ENCODE results near the gene KCTD1.

Gene KCTD1

GRCh38 chr18:26436176-26437051, 111.9 kb downstream of the KCTD1 start:
- TF ChIP-seq CTCF (IDR thresholded peaks at IDR 0.05), result no peak

DNA sequence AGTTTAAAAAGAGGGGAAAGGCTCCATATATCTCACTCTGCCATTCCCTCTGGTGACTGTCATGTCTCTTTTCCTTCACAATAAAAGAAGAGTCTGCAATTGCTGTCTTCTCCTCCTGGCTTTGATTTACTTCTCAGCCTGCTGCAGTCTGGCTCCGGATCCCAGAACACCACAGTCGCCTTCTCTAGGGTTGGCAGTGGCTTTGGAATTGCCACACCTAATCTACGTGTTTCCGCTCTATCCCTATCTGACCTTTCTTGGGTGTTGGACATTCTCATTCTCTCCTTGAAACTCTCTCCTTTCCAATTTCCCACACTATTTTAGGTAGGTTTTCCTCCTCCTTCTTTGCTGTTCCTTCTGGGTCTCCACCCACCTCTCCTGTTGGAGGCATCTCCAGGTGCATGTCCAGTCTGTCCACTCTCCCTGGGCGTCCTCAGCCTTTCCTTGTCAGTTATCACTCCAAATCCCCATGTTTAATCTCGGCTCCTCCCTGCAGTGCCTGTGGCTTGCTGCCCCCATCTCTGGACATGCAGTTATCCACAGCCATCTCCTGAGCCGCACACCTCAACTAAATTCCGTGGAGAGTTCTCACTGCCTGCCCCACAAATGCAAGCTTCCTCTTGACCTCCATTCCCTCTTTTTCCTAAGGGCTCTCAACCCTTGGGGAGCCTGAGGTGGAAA, 112.8 kb downstream of the KCTD1 start:
- TF ChIP-seq CTCF (IDR thresholded peaks at IDR 0.05), result no peak

- TF ChIP-seq CTCF (IDR thresholded peaks at IDR 0.05), result no peak
Observed at GRCh38 chr18:26434887-26435286, 113.5 kb downstream of the KCTD1 start.

DNA sequence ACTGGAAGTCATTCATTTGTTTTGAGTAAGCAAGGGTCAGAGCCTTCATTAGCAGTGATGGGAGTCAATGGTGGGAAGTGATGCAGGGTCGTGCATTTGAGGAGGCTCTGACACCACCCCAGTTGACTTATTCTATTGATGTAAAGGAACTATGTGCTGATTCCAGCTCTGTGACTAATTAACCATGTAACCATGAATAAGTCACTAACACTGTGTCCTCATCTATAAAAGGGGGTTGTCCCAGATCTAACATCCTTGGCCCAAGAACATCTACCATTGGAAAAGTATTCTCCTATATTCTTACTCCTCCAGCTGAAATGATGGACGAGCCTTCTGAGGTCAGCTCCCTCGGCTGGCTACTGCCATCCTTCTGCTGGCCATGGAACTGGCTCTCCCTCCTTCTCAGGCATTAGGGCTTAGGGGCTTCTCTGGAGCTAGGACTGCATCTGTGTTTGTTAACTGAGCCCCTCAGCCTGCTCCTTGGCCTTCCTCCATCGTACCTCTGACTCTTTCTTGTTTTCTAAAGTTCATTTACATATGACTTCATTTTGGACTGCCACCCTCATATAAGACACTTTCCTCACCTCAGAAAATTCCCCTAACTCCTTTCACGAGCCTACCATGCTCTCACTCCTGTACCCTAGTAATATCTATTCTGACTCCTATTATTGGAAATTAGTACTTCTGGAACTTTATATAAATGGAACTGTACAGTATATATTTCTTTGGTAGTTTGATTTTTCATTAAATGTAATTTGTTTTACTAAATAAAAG, 115.5 kb downstream of the KCTD1 start:
- no peak for TF ChIP-seq CTCF (IDR thresholded peaks at IDR 0.05)

DNA sequence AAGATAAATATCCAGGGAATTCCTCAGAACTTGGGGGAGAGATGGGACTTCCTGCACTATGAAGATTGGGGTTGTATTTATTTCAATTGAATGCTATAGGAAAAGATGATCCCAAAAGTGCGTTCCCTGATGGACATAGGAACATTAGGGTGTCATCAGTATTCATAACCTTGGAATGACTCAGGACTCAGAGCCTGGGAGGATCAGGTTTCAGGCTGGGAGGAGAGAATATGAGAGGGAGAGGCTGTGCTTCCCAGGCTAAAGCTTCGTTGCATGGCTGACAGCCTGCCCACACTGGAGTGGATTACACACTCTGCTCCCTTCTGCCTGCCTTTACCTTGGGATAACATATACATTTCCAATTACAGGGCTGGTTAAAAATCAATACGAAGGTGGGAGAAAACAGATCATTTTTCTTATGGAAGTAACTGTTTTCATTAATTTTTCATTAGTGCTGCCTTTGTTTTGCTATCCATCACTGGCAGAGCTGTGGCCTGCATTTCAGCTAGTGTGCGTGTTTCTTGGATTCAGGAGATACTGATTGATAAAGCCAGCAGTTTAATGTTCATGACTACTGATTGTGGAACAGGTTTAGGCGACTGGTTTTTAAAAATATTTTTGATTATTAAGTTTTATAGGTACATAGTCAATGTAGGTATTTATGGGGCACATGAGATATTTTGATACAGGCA, 118.7 kb downstream of the KCTD1 start:
- TF ChIP-seq CTCF (IDR thresholded peaks at IDR 0.05), result no peak

DNA sequence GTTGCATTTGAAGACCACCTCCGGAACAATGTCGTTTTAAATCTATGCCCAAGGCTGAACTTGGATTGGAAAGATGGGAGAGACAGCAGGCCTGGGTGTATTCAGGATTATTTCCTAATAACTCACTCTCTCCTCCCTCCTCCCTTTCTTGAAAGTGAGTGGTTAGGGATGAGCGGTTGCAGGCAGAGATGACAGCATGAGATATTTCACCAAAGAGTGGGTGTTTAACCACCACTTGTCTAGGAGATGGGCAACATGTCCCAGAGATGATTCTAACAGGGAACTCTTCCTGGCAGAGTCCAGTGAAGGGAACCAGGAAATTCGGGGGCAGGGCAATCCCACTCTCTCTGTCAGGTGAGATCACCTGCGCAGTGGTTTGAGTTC, 123.2 kb downstream of the KCTD1 start:
- no peak for TF ChIP-seq CTCF (IDR thresholded peaks at IDR 0.05)
